HG03460 (cell line): ENCODE data around the gene EPHB1.

Source experiments
- ATAC-seq: cut with Tn5 transposase; IDR thresholded peaks from one replicate; pipeline ENCODE4 v1.9.1; 2021; ENCODE audit not compliant: unreplicated experiment

Gene EPHB1

GRCh38 chr3:135076341-135076740 is 281.3 kb downstream of the EPHB1 start:
- ATAC-seq = no peak

- ATAC-seq = no peak
Observed at GRCh38 chr3:135077186-135077585, 282.1 kb downstream of the EPHB1 start.

DNA sequence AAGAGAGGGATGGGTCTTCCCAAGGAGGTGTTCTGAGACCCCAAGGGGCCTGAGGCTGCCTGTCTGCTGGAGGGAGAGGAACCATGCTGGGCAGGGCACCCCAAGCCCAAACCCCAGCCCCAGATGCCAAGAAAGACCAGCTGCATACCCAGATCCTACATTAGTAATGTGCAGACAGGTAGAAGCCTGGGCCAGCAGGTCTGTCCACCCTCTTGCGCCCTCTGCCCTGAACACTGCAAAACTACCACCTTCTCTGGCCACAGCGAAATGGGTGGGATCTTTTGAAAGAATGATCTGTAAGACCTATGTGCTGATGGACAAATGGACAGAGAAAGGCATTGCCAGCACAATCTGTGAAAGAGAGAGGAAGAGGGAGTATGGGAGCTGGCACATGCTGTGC is 283.2 kb downstream of the EPHB1 start:
- ATAC-seq = no peak

GRCh38 chr3:135079095-135079494 is 284.0 kb downstream of the EPHB1 start:
- no peak for ATAC-seq

- no peak for ATAC-seq
Observed at GRCh38 chr3:135081451-135081850, 286.4 kb downstream of the EPHB1 start.

- ATAC-seq = no peak
Observed at GRCh38 chr3:135081856-135082434, 286.9 kb downstream of the EPHB1 start.

DNA sequence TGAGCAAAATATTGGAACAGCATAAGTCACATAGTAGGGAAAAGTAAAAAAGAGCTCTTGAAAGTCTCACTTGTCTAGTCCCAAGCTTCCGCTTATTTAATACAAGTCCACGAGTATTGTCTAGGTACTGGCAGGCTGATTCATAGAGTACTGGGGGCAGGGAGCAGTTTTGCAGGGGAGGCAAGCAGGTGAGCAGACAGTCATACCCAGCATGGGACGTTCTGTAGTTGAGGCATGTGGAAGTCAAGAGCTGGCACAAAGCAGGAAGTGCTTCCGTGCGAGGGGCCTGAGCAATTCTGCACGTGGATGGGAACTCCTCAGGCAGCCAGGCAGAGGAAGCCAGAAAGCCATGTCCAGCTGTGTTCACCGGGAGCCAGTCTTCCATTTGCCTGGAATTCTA is 287.6 kb downstream of the EPHB1 start:
- ATAC-seq = no peak

DNA sequence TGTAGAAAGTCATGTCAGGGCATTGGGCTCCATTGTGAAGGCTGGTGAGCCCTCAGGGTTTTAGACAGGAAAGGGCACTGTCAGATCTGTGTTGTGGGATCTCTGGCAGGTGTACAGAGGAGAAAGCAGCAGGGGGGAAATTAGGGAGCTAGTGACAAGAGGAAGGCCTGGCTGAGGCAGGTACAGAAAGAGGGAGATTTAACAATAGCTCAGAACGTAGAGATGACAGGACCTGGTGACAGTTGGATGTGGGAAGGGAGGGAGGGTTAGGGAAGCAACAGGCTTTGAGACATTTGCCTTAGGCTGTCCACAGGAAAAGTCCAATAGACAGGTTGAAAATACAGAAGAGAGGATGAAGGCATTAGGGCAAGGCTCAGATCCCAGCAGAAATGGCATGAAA is 288.1 kb downstream of the EPHB1 start:
- ATAC-seq = no peak

DNA sequence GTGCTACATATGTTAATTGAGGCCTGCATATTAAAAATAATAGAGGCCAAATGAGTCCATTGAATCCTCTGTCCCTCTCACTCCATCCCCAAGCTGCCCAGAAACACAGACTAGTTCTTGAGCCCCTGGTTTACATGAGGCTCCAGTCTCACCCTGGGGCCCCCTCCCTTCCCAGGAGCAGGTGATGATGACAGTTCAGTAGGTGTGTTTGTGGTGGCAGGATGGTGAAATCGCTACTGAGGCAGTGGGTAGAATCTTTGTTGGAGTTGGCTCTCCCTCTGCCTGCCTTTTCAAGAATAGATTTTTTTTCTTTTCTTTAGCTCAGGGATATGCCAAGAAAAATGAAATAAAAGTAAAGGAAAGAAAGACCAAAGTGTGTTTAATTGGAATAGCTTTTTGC is 288.7 kb downstream of the EPHB1 start:
- ATAC-seq = no peak

DNA sequence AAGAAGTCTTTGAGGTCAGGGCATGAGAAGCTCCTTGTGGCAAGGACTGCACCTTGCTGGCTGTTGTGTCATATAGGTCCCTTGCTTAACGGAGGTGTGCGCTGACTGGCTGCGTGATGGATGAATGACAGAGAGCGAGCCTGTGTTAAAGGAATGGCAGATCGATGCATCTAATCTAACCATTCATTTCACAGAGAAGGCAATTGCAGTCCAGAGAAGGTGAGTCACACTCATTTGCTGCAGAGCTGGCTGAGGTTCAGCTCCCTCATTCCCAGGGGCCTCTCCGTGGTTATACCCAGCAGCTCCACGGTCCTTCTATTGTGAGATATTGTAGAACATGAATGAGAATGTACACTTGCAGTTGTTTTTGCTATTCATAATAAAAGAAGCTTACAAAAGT is 289.3 kb downstream of the EPHB1 start:
- no peak for ATAC-seq

- ATAC-seq = no peak
Observed at GRCh38 chr3:135084976-135085375, 289.9 kb downstream of the EPHB1 start.

GRCh38 chr3:135085652-135086436 is 290.8 kb downstream of the EPHB1 start:
- ATAC-seq = no peak

DNA sequence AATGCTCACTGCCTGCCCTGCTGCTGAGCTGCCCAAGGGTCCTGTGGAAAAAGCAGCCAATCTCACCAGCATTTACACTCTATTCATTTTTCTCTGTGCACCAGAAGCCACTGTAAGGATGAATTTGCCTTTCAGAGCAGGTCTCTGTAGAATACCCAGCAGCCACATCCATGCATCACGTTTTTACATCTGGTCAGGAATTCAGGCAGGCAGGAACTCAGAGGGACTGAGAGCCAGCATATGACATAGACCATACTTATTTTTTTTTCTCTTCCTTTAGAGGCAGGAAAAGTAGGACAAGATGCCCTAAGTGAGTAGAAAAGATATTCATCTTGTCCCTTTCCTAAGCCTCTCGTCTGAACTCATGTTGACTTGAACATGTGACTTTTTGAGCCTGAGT is 292.7 kb downstream of the EPHB1 start:
- no peak for ATAC-seq

DNA sequence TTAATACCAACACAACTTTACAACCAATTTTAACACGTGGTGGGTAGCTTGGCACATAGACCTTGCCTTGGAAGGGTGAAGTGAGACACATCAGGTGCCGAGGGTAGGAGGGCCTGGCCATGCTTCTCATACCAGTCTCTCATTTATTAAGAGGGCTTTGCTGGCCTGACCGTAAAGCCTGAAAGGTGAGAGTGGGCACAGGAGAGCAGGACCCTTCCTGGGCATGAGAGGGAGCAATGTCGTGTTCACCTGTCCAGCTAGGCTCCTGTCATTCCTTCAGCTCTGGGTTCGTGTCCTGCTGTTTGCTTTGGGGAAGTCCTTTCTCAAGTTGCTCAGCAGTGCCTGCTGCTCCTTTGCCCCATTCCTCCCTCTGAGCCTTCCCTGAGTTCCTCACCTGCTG is 294.4 kb downstream of the EPHB1 start:
- ATAC-seq = no peak

- ATAC-seq = no peak
Observed at GRCh38 chr3:135090020-135090717, 295.1 kb downstream of the EPHB1 start.

- ATAC-seq = no peak
Observed at GRCh38 chr3:135091946-135092345, 296.9 kb downstream of the EPHB1 start.

DNA sequence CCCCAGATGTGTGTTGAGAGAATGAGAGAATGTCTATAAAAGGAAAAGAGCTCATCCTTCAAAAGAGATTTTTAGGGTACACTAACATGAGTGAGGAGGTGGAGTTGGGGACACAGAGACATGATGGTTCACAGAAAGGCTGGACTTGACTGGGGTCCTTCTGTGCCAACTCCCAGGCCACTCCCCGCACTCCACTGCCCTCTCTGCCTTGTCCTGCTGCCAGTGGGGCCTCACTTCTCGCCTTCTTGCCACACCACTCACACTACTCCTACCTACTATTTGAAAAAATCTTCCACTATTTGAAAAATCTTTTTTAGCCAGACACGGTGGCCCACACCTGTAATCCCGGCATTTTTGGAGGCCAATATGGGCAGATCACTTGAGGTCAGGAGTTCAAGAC is 298.1 kb downstream of the EPHB1 start:
- no peak for ATAC-seq

- ATAC-seq = no peak
Observed at GRCh38 chr3:135097276-135097946, 302.4 kb downstream of the EPHB1 start.

- ATAC-seq = no peak
Observed at GRCh38 chr3:135099734-135100355, 304.8 kb downstream of the EPHB1 start.

DNA sequence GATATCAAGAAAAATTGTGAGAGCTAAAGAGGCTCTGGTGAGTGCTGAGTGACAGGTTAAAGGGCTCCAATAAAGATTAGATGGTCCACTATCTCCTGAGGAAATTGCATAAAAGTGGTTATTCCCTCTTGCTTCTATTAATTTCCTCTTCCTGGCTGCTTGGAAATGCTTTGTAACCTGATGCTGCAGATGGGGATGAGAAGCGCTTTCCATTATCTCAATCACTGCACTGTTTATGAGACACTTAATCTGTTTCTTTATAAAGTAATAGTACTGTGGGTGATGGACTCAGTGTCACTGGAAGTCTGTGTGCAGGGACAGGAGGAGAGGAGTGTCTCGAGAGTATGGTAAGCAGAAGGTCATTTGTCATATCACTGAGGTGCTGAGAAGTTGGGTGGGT is 305.3 kb downstream of the EPHB1 start:
- no peak for ATAC-seq

- no peak for ATAC-seq
Observed at GRCh38 chr3:135103917-135104316, 308.9 kb downstream of the EPHB1 start.
